SHP77 (cell line): ENCODE measurements around the gene TFF1.
A peak's percentile ranks its signal among the peaks of the same experiment; 100 is the strongest.

Experiments used
- DNase-seq, 2 experiments: peaks; one replicate each; lab custom pipeline; 2025; lab: John Stamatoyannopoulos, UW

Gene TFF1

DNA sequence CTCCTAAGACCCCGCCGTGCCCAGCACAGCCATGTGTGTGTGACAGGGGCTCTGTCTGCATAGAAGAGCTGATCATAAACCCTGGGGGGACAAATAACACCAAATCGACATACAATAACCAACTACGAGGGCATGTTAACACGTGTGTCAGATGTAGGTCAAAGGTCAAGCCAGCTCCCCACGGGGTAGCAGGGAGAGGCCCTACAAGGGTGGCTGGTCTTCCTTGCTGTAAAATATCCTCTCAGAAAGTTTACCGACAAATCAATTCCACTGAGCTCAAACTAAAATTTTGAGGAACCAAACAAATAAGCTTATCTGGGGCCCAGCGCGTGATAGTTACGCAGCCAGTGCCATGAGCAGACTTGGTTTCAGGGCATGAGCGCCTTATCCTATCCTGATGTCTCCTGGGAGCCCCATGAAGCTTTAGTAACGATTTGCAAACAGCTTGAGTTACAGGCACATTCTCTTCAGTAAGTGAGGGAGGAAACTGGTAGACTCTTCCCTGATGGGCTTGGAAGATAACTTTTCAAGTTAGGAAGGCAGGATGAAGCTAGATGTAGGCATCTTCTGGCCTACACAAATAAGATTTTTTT lies 32.2 kb upstream of the TFF1 start:
- no peak for DNase-seq

DNA sequence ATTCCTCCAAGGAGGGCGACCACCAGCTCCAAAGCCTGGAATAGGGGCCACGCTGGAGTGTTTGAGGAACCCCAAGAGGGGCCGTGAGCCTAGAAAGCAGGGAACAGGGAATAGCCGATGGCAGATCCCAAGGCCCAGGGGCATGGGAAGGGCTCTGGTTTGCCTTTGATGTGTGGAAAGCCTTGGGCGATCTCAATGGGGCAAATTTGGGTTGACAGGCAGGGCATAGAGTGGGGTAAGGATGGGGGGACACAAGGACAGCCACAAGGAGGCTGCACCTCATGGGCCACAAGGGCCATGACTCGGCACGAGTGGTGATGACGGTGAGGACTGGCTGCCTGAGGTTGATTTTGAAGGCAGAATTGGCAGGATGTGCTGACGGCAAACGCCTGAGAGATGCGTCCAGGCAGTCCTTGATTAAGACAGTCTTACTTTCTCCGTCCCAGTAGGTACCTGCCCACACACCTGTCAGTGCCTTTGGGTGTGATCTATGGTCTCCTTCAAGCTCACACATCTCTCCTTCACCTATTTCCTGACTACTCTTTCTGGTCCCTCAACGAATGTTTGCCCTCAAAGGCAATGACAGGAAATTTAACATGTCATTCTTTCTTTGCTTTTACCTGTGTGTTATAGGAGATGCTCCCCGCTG lies 31.5 kb upstream of the TFF1 start:
- no peak for DNase-seq

GRCh38 chr21:42396799-42397745 lies 30.7 kb upstream of the TFF1 start:
- DNase-seq = no peak

DNA sequence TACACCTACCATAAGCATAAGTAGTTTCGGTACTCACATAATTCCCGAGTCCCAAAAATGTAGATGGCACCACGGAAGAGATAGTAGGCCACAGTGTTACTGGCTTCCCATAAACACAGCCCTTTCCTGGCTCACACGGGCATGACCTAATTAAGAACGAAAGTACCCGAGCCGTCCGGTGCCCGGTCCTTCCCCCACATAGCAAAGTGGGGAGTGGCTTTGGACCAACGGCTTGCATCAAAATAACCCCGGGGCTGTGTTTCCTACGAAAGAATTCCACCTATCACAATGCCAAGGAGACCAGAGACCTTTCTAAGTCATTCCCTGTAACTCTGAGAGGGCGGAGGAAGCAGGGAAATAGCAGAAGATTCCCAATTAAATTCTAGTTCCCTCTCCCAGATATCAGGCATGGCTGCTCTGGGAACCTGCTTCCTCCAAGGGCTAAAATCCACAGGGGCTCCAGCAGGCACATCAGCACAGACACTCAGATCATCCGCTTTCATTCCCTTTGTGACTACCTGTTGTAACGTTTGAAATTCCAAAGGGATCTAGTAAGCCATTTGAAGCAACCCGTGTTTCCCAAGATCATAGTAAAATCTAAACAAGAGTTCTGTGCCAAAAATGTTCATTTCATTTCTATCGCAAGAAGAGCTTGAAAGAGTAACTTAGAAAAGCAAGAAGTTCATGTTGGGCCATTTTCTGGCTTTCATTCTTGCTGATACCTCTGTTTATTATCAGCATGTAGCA lies 29.7 kb upstream of the TFF1 start, which contains the start of gene TMPRSS3:
Gene TMPRSS3 (minus strand): TSS at position 148 of the 747 bp plus-strand sequence. CDS start 635 bp downstream, outside the sequence.
- DNase-seq = no peak

GRCh38 chr21:42395302-42395701 lies 29.0 kb upstream of the TFF1 start:
- DNase-seq = no peak

- no peak for DNase-seq
Measured at GRCh38 chr21:42393443-42393950, 27.2 kb upstream of the TFF1 start.

DNA sequence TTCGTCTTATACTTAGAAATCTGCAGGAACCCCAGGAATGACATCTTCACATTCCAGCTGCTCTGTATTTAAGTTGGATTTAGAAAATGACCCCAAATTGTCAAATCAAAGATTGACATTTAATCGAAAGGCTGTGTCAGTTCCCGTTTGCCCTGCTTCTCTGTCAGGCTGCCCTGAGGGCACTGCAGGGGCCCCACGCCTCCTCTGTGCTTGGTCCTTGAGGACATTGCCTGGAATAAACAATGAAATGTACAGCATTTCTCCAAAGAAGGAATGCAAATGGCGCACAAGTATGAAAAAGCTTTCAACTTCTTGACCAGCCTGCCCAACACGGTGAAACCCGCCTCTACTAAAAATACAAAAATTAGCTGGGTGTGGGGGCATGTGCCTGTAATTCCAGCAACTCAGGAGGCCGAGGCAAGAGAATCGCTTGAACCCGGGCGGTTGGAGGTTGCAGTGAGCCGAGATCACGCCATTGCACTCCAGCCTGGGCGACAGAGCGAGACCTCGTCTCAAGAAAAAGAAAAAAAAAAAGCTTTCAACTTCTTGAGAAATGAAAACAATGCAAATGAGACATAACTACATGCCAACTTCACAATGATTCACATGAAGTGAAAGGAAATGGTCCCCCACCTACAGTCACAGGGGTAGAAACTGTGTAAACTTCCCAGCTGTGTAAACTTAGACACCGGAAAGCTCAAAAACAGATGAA lies 26.6 kb upstream of the TFF1 start:
- DNase-seq = no peak

DNA sequence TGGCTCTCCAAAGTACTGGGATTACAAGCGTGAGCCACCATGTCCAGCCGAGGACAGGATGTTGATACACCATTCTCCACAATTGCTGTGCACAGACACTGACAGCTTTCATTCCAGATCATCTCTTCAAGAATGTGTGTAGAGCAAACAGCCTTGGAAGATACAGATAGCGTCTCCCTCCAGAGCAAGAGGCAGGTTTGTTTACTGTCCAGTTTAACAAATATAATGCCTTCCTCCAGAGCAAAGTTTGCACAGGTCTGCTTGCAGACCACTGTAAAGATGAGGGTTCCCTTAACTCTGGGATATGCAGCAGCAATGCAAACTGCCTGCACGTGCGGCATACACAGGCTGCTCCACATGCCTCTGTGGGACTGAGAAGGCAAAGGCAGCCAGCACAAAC lies 25.0 kb upstream of the TFF1 start:
- DNase-seq = no peak

DNA sequence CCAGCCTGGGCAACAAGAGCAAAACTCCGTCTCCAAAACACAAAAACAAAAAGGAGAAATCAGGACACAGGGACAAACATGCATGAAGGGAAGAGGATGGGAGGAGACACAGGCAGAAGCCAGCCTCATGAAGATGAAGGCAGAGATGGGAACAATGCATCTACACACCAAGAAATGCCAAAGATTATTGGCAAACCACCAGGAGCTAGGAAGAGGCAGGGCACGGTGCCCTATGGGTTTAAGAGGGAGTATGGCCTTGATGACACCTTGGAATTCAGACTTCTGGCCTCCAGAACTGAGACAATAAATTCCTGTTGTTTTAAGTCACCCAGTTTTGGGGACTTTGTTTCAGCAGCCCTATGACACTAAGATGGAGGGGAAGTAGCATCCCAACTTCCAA lies 24.4 kb upstream of the TFF1 start:
- no peak for DNase-seq

DNA sequence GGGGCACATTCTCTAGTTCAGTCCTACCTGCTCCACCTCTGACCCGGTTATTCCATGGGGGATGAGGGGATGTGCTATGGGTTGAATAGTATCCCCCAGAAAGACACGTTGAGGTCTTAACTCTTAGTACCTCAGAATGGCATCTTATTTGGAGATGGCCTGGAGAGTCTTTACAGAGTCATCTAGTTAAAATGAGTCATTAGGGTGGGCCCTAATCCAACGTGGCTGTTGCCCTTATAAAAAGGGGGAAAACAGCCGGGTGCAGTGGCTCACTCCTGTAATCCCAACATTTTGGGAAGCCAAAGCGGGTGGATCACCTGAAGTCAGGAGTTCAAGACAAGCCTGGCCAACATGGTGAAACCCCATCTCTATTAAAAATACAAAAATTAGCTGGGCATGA lies 23.9 kb upstream of the TFF1 start:
- no peak for DNase-seq

DNA sequence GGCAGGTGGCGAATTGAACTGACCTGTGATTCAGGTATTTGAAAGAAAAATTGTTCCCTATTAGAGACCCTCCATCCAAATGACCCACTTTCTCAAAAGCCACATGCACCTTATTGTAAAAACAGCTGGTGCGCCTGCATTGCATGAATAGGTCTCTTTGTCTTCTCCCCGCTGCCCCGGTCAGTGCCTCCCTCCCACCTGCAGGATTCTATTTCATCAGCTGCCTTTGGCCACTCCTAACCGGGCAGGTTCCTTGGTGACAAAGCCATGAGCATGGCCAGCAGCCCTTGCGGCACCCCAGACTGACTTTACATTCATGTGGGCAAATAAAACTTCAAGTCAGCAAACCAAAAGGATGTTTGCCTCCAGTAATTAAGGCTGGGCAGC lies 23.1 kb upstream of the TFF1 start:
- DNase-seq = peak; percentile 76 to 81

- peak; percentile 18 to 48 for DNase-seq
Measured at GRCh38 chr21:42388740-42389448, 22.6 kb upstream of the TFF1 start.

GRCh38 chr21:42387843-42388340 lies 21.6 kb upstream of the TFF1 start:
- DNase-seq = no peak

DNA sequence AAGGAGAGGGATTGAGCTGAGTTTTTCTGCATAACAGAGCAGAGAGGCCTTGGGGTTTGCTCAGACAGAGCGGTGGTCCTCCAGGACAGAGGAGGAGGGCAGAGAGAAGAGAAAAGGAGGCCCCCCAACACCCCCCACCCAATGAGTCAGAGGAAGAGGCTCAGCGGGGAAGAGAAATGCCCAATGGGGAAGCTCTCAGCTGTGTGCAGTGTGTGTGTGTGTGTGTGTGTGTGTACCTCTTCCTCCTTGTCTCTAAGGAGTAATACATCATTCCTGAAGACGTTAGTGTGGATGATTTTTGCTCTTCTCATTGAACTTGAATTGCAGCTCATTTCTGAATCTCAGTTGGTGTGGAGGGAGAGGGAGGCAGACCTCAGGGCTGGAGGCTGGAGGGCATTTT lies 20.8 kb upstream of the TFF1 start:
- DNase-seq = no peak

GRCh38 chr21:42386034-42386591 lies 19.8 kb upstream of the TFF1 start:
- DNase-seq = no peak

GRCh38 chr21:42385619-42386018 lies 19.3 kb upstream of the TFF1 start:
- DNase-seq = no peak

GRCh38 chr21:42384989-42385388 lies 18.7 kb upstream of the TFF1 start:
- no peak for DNase-seq

DNA sequence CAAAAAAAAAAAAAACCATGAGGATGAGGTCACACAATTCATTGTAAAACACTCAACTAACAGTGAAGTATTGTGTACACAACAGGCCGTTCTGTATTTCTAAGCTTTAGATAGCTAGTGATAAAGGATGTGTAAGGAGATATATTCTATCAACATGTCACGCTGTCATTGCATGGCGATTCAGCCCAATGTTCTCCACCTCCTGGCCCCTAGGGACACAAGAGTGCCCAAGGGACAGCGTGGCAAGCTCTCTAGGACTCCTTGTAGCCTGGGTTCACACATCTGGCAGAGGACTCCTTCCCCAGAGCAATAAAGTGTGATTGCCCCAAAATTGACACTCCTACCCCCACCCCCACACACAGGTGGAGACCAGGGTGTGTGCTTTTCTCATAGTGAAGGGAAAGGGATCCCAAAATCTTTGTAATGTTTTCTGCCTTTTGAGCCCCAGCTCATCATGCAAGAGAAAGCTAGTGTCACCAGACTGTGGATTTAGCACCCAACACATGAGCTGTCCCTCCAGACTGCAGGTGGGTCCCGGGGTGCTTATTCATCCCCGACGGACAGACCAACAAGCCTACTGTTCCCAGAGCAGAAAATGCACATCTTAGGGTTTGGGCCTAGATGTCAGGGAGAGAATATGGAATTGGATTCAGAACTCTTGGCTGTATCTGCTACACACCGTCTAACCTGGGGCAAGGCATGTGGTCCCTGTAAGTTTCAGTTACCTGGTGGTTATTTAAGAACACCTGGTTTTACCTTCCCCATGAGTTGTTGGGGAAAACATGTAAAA lies 18.0 kb upstream of the TFF1 start:
- no peak for DNase-seq

DNA sequence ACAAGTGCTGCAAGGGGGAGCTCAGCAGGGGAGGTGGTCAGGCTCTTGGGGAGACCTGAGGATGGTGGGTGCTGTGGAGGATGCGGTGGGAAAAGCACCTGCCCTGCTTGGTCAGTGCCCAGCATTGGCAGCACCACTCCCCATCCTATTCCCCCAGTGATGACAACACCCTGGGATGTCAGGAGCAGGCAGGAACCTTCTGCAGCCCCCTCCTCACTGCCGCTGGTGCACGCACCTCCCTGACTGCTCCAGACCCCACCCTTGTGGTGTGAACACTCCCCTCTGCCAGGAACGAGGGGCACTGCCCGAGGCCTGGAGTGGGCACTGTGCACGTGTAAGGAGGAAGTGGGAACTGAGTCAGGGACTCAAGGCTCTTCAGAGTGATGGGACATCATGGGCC lies 17.0 kb upstream of the TFF1 start:
- DNase-seq = no peak
